ENCODE results near the gene CYP3A5.

The CYP3A5 gene

GRCh38 chr7:99605527-99605926 lies 74.3 kb downstream of the CYP3A5 start:
- DNase-seq, result no peak

- DNase-seq, result no peak
Measured at GRCh38 chr7:99601656-99602310, 78.0 kb downstream of the CYP3A5 start.

- no peak for DNase-seq
Measured at GRCh38 chr7:99599836-99600235, 80.0 kb downstream of the CYP3A5 start.
